CMK (cell line): Measurements from ENCODE around the gene C14orf119.

Experiments used
- DNase-seq: peaks from one replicate; pipeline ENCODE4 v3.0.0-alpha.2; 2010; ENCODE audit warnings: low read depth

C14orf119 gene

DNA sequence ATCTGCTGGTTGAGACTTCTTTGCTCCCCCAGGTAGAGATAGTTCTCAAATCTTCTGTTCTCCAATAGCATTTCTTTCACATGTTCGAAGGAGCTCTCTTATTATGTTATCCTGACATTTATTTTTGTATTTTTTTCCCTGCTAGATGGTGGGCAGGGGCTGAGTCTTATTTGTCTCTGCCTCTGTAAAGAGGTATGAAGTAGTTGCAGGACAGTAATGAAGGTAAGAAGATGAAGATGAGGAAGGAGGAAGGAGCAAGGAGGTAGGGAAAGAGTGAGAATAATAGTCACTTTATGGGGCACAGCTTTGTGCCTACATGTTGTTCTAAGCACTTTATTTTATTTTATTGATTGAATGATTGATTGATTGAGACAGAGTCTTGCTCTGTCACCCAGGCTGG, 14.5 kb downstream of the C14orf119 start:
- no peak for DNase-seq

GRCh38 chr14:23110579-23111365, 15.5 kb downstream of the C14orf119 start:
- DNase-seq: no peak

GRCh38 chr14:23112359-23113178, 17.3 kb downstream of the C14orf119 start:
- DNase-seq: peak; percentile 82

GRCh38 chr14:23113431-23114119, 18.3 kb downstream of the C14orf119 start:
- no peak for DNase-seq

- no peak for DNase-seq
Measured at GRCh38 chr14:23114120-23114458, 18.8 kb downstream of the C14orf119 start.

- DNase-seq: no peak
Measured at GRCh38 chr14:23114669-23115038, 19.3 kb downstream of the C14orf119 start.

DNA sequence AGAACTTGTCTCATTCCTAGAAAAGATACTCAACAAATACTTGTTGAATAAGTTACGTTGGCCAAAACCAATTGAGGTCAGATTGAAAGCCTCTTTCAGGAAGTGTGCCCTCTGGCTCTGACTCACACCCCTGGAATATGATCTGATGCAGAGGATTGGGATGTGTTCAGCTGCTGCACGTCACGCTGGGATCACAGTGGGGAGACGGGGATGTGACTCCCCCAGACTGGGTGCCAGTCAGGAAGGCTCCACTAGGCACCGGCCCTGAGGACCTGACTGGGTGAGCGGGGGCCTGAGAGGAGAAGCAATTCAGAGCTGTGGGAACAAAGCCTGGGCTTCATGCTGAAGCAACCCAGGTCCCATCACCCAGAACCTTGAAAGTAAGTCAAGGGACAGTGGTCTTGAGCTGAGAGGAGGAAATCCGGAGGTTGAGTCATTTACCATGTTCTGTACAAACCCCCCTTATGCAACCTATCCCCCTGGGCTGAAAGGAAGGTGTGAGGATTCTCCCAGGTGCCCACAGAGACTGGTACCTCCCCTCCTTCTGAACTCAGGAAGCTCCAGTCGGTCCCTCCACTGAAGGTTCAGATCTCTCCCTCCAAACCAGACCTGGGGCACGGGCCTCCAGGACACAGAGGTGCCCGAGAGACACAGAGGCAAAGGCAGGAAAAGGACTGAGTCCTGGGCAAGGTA, 19.9 kb downstream of the C14orf119 start:
- DNase-seq: no peak

GRCh38 chr14:23115918-23116317, 20.6 kb downstream of the C14orf119 start:
- DNase-seq: no peak

GRCh38 chr14:23117371-23118020, 22.2 kb downstream of the C14orf119 start:
- no peak for DNase-seq

DNA sequence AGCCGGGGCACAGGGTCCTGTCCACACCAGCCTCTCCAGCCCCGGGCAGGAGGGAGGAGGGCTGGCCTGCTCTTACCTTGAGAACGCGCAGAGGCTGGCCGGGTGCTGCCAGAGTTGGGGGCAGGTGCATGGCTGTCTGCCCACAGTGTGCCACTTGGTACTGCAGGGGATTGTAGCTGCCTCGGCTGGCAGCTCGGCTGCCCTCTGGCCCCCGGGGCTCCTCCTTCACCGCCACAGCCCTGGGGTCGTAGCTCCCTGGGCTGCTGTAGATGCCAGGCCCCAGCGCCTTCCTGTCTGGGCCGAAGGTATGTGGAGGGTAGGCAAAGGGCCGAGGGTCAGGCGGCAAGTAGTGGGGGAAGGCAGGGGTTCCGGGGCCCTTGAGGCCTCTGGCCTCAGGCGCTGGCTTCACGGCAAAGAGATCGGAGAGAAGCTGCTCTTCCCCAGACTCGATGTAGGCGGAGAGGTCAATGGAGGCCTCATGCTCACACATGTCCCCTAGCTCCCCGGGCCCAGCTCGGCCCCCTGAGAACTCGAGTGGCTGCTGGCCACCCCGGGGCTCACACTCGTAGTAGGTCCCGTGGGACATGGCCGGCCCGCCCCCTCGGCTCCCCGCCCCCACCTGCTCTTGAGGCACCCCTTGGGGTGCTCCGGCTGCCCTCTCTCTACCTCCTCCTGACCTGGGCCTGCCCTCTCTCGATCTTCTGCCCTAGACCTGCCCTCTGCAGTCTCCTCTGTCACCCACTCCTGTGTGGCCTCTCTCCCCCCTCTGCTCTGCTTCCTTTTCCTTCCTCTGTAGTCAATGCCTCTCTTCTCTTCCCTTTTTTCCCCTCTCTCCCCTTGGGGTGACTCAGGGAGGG, 23.4 kb downstream of the C14orf119 start, which contains the start of gene CEBPE:
TSS of gene CEBPE (minus strand) at position 750 of the 857 bp plus-strand sequence. CDS start at position 586, 164 bp downstream.
- DNase-seq: no peak

DNA sequence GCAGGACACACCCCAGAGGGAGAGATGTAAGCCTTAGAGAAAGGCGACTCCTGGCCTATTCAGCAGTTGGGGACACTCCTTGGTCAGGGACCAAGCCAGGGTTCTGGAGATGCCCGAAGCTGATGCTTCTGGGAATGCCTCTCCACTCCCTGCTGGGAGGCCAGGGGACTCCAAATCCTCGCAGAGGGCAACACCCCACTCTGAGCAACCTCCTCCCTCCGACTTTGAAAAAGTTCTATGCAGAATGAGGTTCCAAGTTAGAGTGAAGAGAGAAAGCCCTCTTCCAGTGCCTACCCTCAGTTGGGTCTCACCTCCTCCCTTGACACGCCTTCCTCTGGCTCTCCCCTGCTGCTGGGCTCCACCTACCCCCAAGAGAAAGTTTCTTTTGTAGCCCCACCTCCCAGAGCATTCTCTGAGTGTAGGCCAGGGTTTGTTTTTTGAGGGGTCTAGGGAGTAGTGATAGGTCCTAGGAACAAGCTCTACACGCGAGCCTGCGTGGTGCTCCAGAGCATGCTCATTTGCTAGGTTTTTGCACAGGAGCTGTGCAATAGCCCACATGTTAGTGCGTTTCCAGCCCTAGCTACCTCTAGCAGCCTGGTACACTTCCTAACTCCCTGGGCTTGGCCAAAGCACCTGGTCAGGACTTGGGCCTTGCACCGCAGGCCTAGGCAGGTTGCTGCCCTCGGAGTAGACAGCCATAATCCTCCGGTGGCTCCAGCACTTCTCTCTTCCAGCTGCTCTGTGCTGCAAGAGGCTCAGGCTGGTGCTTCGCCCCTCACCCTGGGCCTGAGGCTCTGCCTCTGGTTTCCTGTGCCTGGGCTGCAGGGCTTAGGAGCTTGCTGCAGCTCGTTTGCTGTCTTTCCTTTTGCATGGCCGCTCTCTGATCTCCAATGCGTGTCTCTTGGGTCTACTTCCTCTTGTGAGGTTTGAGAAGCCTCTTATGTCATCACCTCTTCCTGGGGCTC, 24.3 kb downstream of the C14orf119 start:
- DNase-seq: no peak

- peak; percentile 68 for DNase-seq
Measured at GRCh38 chr14:23120541-23121251, 25.4 kb downstream of the C14orf119 start.

DNA sequence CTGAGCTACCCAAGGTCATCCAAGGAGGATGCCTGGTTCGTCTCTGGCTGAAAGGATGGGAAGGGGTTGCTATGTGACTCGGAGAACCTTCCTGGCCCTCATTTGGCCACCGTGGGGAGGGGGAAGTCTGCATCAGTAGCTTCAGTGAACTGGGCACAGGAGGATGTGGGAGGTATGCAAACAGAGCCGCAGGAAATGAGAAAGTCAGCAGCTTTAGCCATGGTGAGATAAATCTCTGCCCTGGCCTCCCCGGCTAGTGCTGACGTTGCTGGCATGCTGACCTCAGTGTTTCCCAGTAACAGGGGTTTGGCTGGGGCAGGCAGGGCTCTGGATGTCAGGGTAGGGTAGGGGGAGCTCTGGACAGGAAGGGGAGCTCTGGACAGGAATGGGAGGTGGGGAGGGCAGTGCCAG, 26.1 kb downstream of the C14orf119 start:
- no peak for DNase-seq

- no peak for DNase-seq
Measured at GRCh38 chr14:23122086-23122485, 26.8 kb downstream of the C14orf119 start.

DNA sequence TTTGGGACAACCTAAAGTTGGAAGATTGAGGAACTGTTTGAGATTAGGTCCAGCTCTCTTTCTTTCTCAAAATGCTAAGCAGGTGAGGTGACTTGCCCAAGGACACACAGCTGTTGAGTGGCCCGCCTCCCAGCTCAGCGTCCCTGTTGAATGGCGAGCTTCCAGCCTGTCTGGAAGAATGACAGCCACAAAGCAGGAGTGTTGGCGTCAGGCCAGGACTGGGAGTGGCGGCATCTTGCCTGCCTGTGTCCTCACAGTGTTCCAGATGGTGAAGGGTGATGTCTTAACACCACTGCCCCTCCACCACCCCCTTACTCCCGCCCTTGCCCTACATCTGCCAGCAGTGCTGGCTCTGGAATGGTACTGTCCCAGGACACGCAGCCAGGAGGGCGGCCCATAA, 28.1 kb downstream of the C14orf119 start:
- DNase-seq: no peak

DNA sequence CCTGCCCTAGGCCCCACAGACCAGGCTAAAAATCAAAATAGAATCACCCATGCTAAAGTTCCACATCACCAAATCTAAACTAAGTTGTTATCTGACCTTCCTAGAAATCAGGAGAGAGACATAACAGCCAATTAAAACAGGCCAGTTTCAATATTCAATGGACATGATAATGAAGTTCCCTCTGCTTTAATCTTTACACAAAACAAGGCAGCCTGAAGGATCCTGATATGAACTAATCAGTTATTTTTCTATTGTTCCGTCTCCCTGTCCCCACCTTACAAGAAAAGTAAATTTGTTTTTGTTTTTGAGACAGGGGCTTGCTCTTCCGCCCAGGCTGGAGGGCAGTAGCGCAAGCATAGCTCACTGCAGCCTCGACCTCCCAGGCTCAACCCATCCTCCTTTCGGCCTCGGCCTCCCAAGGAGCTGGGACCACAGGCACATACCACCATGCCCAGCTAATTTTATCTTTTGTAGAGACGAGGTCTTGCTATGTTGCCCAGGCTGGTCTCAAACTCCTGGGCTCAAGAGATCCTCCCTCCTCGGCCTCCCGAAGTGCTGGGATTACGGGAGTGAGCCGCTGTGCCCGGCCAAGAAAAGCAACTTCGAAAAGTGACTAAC, 29.1 kb downstream of the C14orf119 start:
- DNase-seq: no peak

DNA sequence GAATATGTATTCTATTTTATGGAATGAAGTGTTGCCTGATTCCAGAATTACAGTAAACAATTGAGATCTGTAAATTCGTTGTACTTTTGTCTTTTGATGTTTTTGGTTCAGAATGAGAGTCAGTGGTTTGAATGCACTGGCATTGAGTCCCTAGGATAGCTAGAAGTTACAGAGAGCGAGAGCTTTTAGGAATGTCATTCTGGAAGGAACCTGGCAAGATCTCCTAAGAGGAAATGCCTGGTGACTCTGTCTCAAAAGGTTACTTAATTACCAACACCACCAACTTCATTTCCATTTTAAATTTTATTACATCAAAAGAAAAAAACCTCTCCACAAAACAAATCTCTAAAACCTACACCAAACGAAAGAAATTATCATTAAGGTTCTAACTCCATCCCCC, 29.7 kb downstream of the C14orf119 start:
- DNase-seq: no peak

- no peak for DNase-seq
Measured at GRCh38 chr14:23125933-23126524, 30.7 kb downstream of the C14orf119 start.
